Panc1 (cell line): ENCODE results near the gene MVP. TPM values are rescaled to one million over a fixed set of nuclear protein-coding genes. Genes with fewer than 3 reads are reported as not detected.
"Not testable (repeated sequence)": the region's sequence is repeated elsewhere in the genome, so short reads cannot be mapped to it uniquely, and the experiment has no call there.

Experiments
- ATAC-seq: fragments of 200-7000 bp; cut with Tn5 transposase; 2 replicates; pipeline ENCODE4 v1.9.1; 2020; ENCODE audit warnings: mild to moderate bottlenecking, moderate library complexity
- BruUV-seq: library from RNA; stranded (reverse); fragments of 400-500 nt; replicated peaks from 2 replicates; lab custom pipeline; 2021; lab: Mats Ljungman, UMichigan
- CTCF ChIA-PET: fragments of 300-600 bp; sonication (Branson Sonifier 250); formaldehyde crosslinking; loops from one replicate; lab custom pipeline; 2022; ENCODE audit warnings: antibody characterized with exemption; lab: Charles Lee
- POLR2A ChIA-PET: fragments of 300-600 bp; sonication (Branson Sonifier 250); formaldehyde crosslinking; loops from one replicate; lab custom pipeline; 2022; ENCODE audit warnings: antibody characterized with exemption; lab: Charles Lee
- DNase-seq: peaks from one replicate; pipeline ENCODE4 v3.0.0-alpha.2; 2010; ENCODE audit warnings: low read depth, low spot score
- H3K27ac ChIP-seq: 2 replicates; pipeline ENCODE4 v1.5.1; 2011; ENCODE audit warnings: mild to moderate bottlenecking, low read length, inconsistent platforms
- H3K27me3 ChIP-seq: fragments of 200-500 bp; sonication (Bioruptor generic); 2 replicates; pipeline ENCODE4 v1.6.0; 2014; ENCODE audit warnings: low read length, inconsistent platforms; ENCODE audit not compliant: control insufficient read depth, insufficient read depth
- H3K36me3 ChIP-seq: fragments of 200-500 bp; sonication (Bioruptor generic); 2 replicates; pipeline ENCODE4 v1.5.1; 2014; ENCODE audit warnings: inconsistent platforms, mild to moderate bottlenecking, low read length, moderate library complexity; ENCODE audit not compliant: control insufficient read depth, insufficient read depth
- H3K4me1 ChIP-seq: 2 replicates; pipeline ENCODE4 v1.5.1; 2011; ENCODE audit warnings: inconsistent platforms, mild to moderate bottlenecking, low read length, moderate library complexity; ENCODE audit not compliant: control insufficient read depth, insufficient read depth
- H3K4me3 ChIP-seq, 2 experiments: 2 replicates each; pipeline ENCODE4 v1.5.1; 2011 to 2012; ENCODE audit warnings: low read depth in 2 of 2, low read length in 2 of 2, mild to moderate bottlenecking in 2 of 2, inconsistent platforms in 1 of 2, moderate library complexity in 1 of 2
- H3K9me3 ChIP-seq: fragments of 200-500 bp; sonication (Bioruptor generic); 2 replicates; pipeline ENCODE4 v1.5.1; 2014; ENCODE audit warnings: low read depth, mild to moderate bottlenecking, inconsistent platforms, low read length, moderate library complexity; ENCODE audit not compliant: control insufficient read depth, insufficient read depth
- POLR2AphosphoS5 ChIP-seq: IDR thresholded peaks from 2 replicates; pipeline ENCODE4 v1.6.1; 2012; ENCODE audit warnings: mild to moderate bottlenecking, low read depth, low read length, moderate library complexity
- SIN3A ChIP-seq: IDR thresholded peaks from 2 replicates; pipeline ENCODE4 v1.6.1; 2012; ENCODE audit warnings: low read depth, mild to moderate bottlenecking, low read length, moderate library complexity, borderline replicate concordance; ENCODE audit not compliant: insufficient read depth
- TCF7L2 ChIP-seq: IDR thresholded peaks from 2 replicates; pipeline ENCODE4 v1.6.1; 2011; ENCODE audit warnings: mild to moderate bottlenecking, low read depth, low read length, inconsistent platforms
- in situ Hi-C: cut with HindIII; loops from 2 replicates; pipeline ENCODE4 v1.10.0; 2016; ENCODE audit warnings: low sequenced_read_pairs, low pct_unique_long_range_greater_than_20kb
- intact Hi-C: fragments of 100-400 bp; cut with micrococcal nuclease; formaldehyde crosslinking; loops from one replicate; pipeline ENCODE4 v1.10.0; 2022; ENCODE audit not compliant: unreplicated experiment
- total RNA-seq: library from RNA; stranded (reverse); gene quantifications from one replicate; pipeline ENCODE4 v1.2.1, GENCODE V29; 2021; ENCODE audit not compliant: unreplicated experiment
- TF ChIP-seq, protein P1 (sequence below), 2 experiments: IDR thresholded peaks; 2 replicates each; pipeline ENCODE4 v1.6.1; 2011 to 2012; ENCODE audit warnings: low read depth in 2 of 2, control low read depth in 1 of 2, low read length in 1 of 2, mild to moderate bottlenecking in 1 of 2, moderate library complexity in 1 of 2; ENCODE audit not compliant: insufficient read depth in 1 of 2
- TF ChIP-seq, protein P2 (sequence below): fragments of 450-650 bp; IDR thresholded peaks from 2 replicates; pipeline ENCODE4 v1.5.1; 2017; ENCODE audit warnings: mild to moderate bottlenecking

Gene MVP
- total RNA-seq, 1 experiment from 2014 or later = 107 TPM

DNA sequence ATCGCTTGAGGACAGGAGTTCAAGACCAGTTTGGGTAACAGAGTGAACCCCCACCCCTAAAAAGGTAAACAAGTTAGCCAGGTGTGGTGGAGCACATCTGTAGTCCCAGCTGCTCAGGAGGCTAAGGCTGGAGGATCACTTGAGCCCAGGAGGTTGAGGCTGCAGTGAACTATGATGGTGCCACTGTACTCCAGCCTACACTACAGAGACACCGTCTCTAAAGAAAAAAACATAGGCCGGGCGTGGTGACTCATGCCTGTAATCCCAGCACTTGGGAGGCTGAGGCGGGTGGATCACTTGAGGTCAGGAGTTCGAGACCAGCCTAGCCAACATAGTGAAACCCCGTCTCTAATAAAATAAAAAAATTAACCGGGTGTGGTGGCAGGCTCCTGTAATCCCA is 48.8 kb downstream of the MVP start:
- POLR2A ChIA-PET, intact Hi-C loops, H3K4me1 ChIP-seq, BruUV-seq, H3K27ac ChIP-seq, H3K27me3 ChIP-seq, DNase-seq, H3K9me3 ChIP-seq, H3K4me3 ChIP-seq, in situ Hi-C loops, ATAC-seq, H3K36me3 ChIP-seq, CTCF ChIA-PET: not testable (repeated sequence)

DNA sequence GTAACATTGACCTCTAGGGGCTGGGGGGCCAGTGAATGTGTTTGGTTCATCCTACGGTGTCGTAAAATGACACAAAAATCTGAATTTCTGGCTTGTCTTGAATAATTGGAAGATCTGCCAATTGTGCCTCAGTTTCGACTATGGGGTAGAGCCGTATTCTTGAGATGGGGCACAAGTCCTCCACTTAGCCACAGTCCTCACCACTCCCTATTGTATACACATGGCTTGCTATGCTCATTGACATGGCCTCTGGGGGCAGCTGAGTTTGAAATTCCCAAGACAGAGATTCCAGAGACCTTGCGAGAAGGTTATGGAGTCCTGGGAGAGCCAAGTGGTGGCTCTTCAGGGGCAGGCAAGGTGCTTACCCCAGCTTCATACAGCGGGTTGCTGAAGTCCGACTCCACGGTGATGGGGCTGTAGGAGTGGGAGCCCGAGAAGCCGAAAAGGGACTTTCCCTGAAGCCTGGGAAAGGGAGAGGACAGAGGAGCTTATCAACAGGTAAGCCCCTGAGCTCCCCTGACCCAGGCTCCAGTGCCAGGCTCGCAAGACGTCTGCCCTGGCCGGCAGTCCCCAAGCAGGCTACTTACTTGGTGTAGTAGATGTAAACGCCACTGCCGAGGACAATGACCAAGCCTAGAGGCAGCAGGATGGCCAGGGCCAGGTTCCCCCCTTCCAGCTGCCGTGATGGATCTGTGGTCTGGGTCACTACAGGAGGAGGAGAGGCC is 51.7 kb downstream of the MVP start:
- intact Hi-C loops (no loop called here), in situ Hi-C loops (no loop called here)
- no TSS peak for BruUV-seq
- Histone ChIP-seq H3K9me3 (no peaks in the 10 kb centered on the region), H3K27ac (no peak overlapping the region), H3K36me3 (no peaks in the 10 kb centered on the region), H3K4me1 (no peaks in the 10 kb centered on the region), H3K4me3 (no peak overlapping the region), H3K27me3 (no peaks in the 10 kb centered on the region)
- CTCF ChIA-PET = interaction anchor here (0.6 kb wide), 1 partner anchor 7 kb away, joined by 6 read pairs; no protein-coding TSS in a partner anchor
- TF ChIP-seq TCF7L2 = no peak
- TF ChIP-seq POLR2AphosphoS5 = no peak
- TF ChIP-seq, protein P1, sequence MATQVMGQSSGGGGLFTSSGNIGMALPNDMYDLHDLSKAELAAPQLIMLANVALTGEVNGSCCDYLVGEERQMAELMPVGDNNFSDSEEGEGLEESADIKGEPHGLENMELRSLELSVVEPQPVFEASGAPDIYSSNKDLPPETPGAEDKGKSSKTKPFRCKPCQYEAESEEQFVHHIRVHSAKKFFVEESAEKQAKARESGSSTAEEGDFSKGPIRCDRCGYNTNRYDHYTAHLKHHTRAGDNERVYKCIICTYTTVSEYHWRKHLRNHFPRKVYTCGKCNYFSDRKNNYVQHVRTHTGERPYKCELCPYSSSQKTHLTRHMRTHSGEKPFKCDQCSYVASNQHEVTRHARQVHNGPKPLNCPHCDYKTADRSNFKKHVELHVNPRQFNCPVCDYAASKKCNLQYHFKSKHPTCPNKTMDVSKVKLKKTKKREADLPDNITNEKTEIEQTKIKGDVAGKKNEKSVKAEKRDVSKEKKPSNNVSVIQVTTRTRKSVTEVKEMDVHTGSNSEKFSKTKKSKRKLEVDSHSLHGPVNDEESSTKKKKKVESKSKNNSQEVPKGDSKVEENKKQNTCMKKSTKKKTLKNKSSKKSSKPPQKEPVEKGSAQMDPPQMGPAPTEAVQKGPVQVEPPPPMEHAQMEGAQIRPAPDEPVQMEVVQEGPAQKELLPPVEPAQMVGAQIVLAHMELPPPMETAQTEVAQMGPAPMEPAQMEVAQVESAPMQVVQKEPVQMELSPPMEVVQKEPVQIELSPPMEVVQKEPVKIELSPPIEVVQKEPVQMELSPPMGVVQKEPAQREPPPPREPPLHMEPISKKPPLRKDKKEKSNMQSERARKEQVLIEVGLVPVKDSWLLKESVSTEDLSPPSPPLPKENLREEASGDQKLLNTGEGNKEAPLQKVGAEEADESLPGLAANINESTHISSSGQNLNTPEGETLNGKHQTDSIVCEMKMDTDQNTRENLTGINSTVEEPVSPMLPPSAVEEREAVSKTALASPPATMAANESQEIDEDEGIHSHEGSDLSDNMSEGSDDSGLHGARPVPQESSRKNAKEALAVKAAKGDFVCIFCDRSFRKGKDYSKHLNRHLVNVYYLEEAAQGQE (IDR thresholded peaks at IDR 0.05; ENCODE audit: insufficient read depth in 1 of 2, low read depth in 2 of 2, low read length in 1 of 2) = no peak
- TF ChIP-seq, protein P2, sequence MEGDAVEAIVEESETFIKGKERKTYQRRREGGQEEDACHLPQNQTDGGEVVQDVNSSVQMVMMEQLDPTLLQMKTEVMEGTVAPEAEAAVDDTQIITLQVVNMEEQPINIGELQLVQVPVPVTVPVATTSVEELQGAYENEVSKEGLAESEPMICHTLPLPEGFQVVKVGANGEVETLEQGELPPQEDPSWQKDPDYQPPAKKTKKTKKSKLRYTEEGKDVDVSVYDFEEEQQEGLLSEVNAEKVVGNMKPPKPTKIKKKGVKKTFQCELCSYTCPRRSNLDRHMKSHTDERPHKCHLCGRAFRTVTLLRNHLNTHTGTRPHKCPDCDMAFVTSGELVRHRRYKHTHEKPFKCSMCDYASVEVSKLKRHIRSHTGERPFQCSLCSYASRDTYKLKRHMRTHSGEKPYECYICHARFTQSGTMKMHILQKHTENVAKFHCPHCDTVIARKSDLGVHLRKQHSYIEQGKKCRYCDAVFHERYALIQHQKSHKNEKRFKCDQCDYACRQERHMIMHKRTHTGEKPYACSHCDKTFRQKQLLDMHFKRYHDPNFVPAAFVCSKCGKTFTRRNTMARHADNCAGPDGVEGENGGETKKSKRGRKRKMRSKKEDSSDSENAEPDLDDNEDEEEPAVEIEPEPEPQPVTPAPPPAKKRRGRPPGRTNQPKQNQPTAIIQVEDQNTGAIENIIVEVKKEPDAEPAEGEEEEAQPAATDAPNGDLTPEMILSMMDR = no peak
- TF ChIP-seq SIN3A = no peak
- DNase-seq (no peak), ATAC-seq (peak; percentile 31; the same call in 1 of the 2 replicates)
- POLR2A ChIA-PET = interaction anchor here (0.6 kb wide), 1 partner anchor 27 kb away, joined by 3 read pairs; the partner anchor contains the start of gene SEZ6L2

DNA sequence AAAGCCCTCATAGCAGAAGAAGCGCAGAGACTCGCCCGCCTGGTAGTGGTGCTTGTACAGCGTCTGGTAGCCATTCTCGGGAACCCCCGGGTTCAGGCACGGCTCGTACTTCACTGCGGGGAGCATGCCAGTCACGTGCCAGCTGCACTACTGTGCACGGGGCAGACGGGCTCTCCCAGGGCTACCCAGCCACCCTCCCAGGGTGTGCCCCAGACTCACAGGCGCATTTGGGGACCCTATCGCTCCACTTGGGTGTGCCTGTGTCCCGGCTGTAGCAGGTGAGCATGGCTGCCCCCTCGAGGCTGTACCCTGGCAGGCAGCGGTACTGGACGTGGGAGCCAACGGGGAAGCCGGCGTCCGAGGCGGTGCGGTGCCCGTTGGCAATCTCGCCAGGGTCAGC is 53.1 kb downstream of the MVP start:
- POLR2A ChIA-PET = interaction anchor here (1.0 kb wide), 1 partner anchor 28 kb away, joined by 3 read pairs; no protein-coding TSS in a partner anchor
- no peaks in the 10 kb centered on the region for H3K9me3 ChIP-seq
- no TSS peak for BruUV-seq
- H3K27me3 ChIP-seq = no peaks in the 10 kb centered on the region
- no peak for DNase-seq
- TF ChIP-seq TCF7L2 (no peak), SIN3A (no peak), POLR2AphosphoS5 (no peak)
- TF ChIP-seq, protein P1 (IDR thresholded peaks at IDR 0.05; ENCODE audit: insufficient read depth in 1 of 2, low read depth in 2 of 2, low read length in 1 of 2) = no peak
- TF ChIP-seq, protein P2 = no peak
- in situ Hi-C loops (no loop called here), intact Hi-C loops (no loop called here)
- CTCF ChIA-PET = no interaction called here
- H3K27ac ChIP-seq = no peak overlapping the region
- no peak for ATAC-seq
- H3K4me1 ChIP-seq = no peaks in the 10 kb centered on the region
- H3K36me3 ChIP-seq = no peaks in the 10 kb centered on the region
- no peak overlapping the region for H3K4me3 ChIP-seq
